Ishikawa (cell line): Measurements from ENCODE around the gene RGL1.

Experiments used
- EGR1 ChIP-seq: IDR thresholded peaks from 2 replicates; pipeline ENCODE4 v1.6.1; 2012
- EP300 ChIP-seq: IDR thresholded peaks from 2 replicates; pipeline ENCODE4 v1.6.1; 2012; ENCODE audit warnings: borderline replicate concordance
- MAX ChIP-seq: IDR thresholded peaks from 2 replicates; pipeline ENCODE4 v1.6.1; 2012
- RAD21 ChIP-seq: IDR thresholded peaks from 2 replicates; pipeline ENCODE4 v1.6.1; 2012; ENCODE audit warnings: low read depth
- TAF1 ChIP-seq: IDR thresholded peaks from 2 replicates; pipeline ENCODE4 v1.6.1; 2012; ENCODE audit warnings: low read depth, mild to moderate bottlenecking
- USF1 ChIP-seq: IDR thresholded peaks from 2 replicates; pipeline ENCODE4 v1.6.1; 2012
- YY1 ChIP-seq: IDR thresholded peaks from 2 replicates; pipeline ENCODE4 v1.6.1; 2012; ENCODE audit warnings: low read depth
- ZBTB7A ChIP-seq: IDR thresholded peaks from 2 replicates; pipeline ENCODE4 v1.6.1; 2012; ENCODE audit warnings: low read depth

- no peak for TF ChIP-seq USF1
- TF ChIP-seq ZBTB7A: no peak
- TF ChIP-seq YY1: no peak
- TF ChIP-seq EP300: no peak
- TF ChIP-seq MAX: no peak
- TF ChIP-seq EGR1: no peak
- TF ChIP-seq TAF1: no peak
- TF ChIP-seq RAD21: no peak
Measured at GRCh38 chr1:183968386-183968785, 163.5 kb downstream of the RGL1 start.
